ENCODE results near the gene ARL8B.

GRCh38 chr3:5079761-5080160 is 42.3 kb upstream of the ARL8B start:
- TF ChIP-seq SMC3 (conservative IDR thresholded peaks at IDR 0.05; ENCODE audit: poor library complexity) (no peak), CTCF (IDR thresholded peaks at IDR 0.05; ENCODE audit: poor library complexity, severe bottlenecking) (no peak), REST (IDR thresholded peaks at IDR 0.05; ENCODE audit: borderline replicate concordance) (no peak), POLR2AphosphoS5 (IDR thresholded peaks at IDR 0.05) (no peak), EP300 (conservative IDR thresholded peaks at IDR 0.05; ENCODE audit: poor library complexity, severe bottlenecking) (no peak), RAD21 (conservative IDR thresholded peaks at IDR 0.05) (no peak)

Data from neural cell (in vitro differentiated cells).